ENCODE data around the gene CEP170B. TPM values are rescaled to one million over a fixed set of nuclear protein-coding genes. Genes with fewer than 3 reads are reported as not detected.

The CEP170B gene
- total RNA-seq, result 10 to 100 TPM; 12.0 to 16.0 TPM

GRCh38 chr14:104865081-104865630 is at the start of gene CEP170B:
Gene CEP170B (plus strand): TSS chr14:104865268. CDS start chr14:104868451, 3,183 bp downstream.

GRCh38 chr14:104924421-104925213 is 59.5 kb downstream of the CEP170B start, which contains the start of gene PLD4:
Gene PLD4 (plus strand): TSS chr14:104924879. CDS start chr14:104927141, 2,262 bp downstream.

Other genes starting within 250 kb of the CEP170B start
- 10 to 100 TPM; 39.2 to 53.9 TPM for gene INF2, start 175.7 kb upstream of the CEP170B start, total RNA-seq
- 1 to 10 TPM in 1 of 2 donors, under 1 TPM in 1; 0.69 to 2.3 TPM for gene ADSS1, start 141.0 kb upstream of the CEP170B start, total RNA-seq
- gene SIVA1, start 112.1 kb upstream of the CEP170B start, total RNA-seq, result 100 to 1,000 TPM in 1 of 2 donors, 10 to 100 TPM in 1; 58.5 to 114 TPM
- gene AKT1, start 69.5 kb upstream of the CEP170B start, total RNA-seq, result 100 to 1,000 TPM; 172 to 335 TPM
- gene ZBTB42, start 64.2 kb upstream of the CEP170B start, total RNA-seq, result 1 to 10 TPM; 6.5 to 8.0 TPM
- under 1 TPM in 1 of 2 donors, not detected in 1; 0.33 TPM for gene PLD4, start 59.6 kb downstream of the CEP170B start, total RNA-seq
- gene AHNAK2, start 113.1 kb downstream of the CEP170B start, total RNA-seq, result 1 to 10 TPM; 3.7 to 4.5 TPM
- gene CLBA1, start 120.5 kb downstream of the CEP170B start, total RNA-seq, result 1 to 10 TPM; 9.3 to 10.0 TPM
- gene CDCA4, start 155.8 kb downstream of the CEP170B start, total RNA-seq, result 10 to 100 TPM; 12.7 to 44.6 TPM
- not detected for gene GPR132, start 200.2 kb downstream of the CEP170B start, total RNA-seq